Activated T-helper 1 cell treated with Interleukin-2 at 50 U/mL for 16 hours (primary cell): ENCODE data around the gene MCC.

Experiments used
- DNase-seq: peaks from one replicate; pipeline ENCODE4 v3.0.0-alpha.2; 2020; ENCODE audit warnings: low read depth

The MCC gene

GRCh38 chr5:112975721-112976431, 512.4 kb downstream of the MCC start:
- DNase-seq: no peak

- no peak for DNase-seq
Measured at GRCh38 chr5:112974901-112975300, 513.4 kb downstream of the MCC start.

GRCh38 chr5:112973904-112974303, 514.3 kb downstream of the MCC start:
- no peak for DNase-seq

GRCh38 chr5:112973036-112973435, 515.2 kb downstream of the MCC start:
- no peak for DNase-seq
